Neural cell (in vitro differentiated cells): Measurements from ENCODE around the gene DBF4B. TPM values are rescaled to one million over a fixed set of nuclear protein-coding genes. Genes with fewer than 3 reads are reported as not detected.

Experiments
- H2AFZ ChIP-seq: fragments of 200-600, 300-800 bp; sonication (generic), shearing (Covaris generic); 2 replicates; pipeline ENCODE4 v1.6.0; 2014; ENCODE audit warnings: low read depth, mild to moderate bottlenecking, antibody characterized with exemption, low read length, moderate library complexity
- H3F3A ChIP-seq: fragments of 200-600 bp; shearing (Covaris generic); 2 replicates; pipeline ENCODE4 v1.6.1; 2016; ENCODE audit warnings: mild to moderate bottlenecking, moderate library complexity, mixed read lengths, antibody characterized with exemption, low read length; ENCODE audit not compliant: insufficient read depth, poor library complexity, severe bottlenecking
- H3K27ac ChIP-seq: fragments of 200-600, 300-800 bp; sonication (generic), shearing (Covaris generic); 2 replicates; pipeline ENCODE4 v1.5.1; 2014; ENCODE audit warnings: mild to moderate bottlenecking, low read length, moderate library complexity
- H3K27me3 ChIP-seq: fragments of 300-800, 200-600 bp; sonication (generic), shearing (Covaris generic); 2 replicates; pipeline ENCODE4 v1.6.0; 2014; ENCODE audit warnings: mild to moderate bottlenecking, low read depth, low read length, moderate library complexity; ENCODE audit not compliant: insufficient read depth
- H3K36me3 ChIP-seq: fragments of 300-800, 200-600 bp; sonication (generic), shearing (Covaris generic); 2 replicates; pipeline ENCODE4 v1.5.1; 2014; ENCODE audit warnings: mild to moderate bottlenecking, antibody characterized with exemption, low read length, moderate library complexity; ENCODE audit not compliant: insufficient read depth
- H3K4me2 ChIP-seq: fragments of 300-800, 200-600 bp; sonication (generic), shearing (Covaris generic); 2 replicates; pipeline ENCODE4 v1.6.0; 2014; ENCODE audit warnings: mild to moderate bottlenecking, low read length
- H3K4me3 ChIP-seq: fragments of 300-800, 200-600 bp; sonication (generic), shearing (Covaris generic); 2 replicates; pipeline ENCODE4 v1.5.1; 2014; ENCODE audit warnings: mild to moderate bottlenecking, low read length, moderate library complexity
- H3K79me2 ChIP-seq: fragments of 200-600 bp; shearing (Covaris generic); replicated peaks from 2 replicates; pipeline ENCODE4 v1.6.0; 2014; ENCODE audit warnings: mild to moderate bottlenecking, low read length, moderate library complexity; ENCODE audit not compliant: insufficient read depth
- H3K9ac ChIP-seq: fragments of 300-800, 200-600 bp; sonication (generic), shearing (Covaris generic); 2 replicates; pipeline ENCODE4 v1.6.1; 2016; ENCODE audit warnings: mild to moderate bottlenecking, low read length, mixed read lengths
- H3K9me2 ChIP-seq: fragments of 200-600 bp; shearing (Covaris generic); 2 replicates; pipeline ENCODE4 v1.6.1; 2016; ENCODE audit warnings: mild to moderate bottlenecking, low read length, mixed read lengths; ENCODE audit not compliant: insufficient read depth
- H3K9me3 ChIP-seq: fragments of 200-600, 300-800 bp; sonication (generic), shearing (Covaris generic); 2 replicates; pipeline ENCODE4 v1.6.1; 2016; ENCODE audit warnings: mild to moderate bottlenecking, mixed run types, low read length, moderate library complexity, mixed read lengths
- H4K20me1 ChIP-seq: fragments of 200-600 bp; shearing (Covaris generic); 2 replicates; pipeline ENCODE4 v1.6.1; 2016; ENCODE audit warnings: mild to moderate bottlenecking, mixed run types; ENCODE audit not compliant: insufficient read depth
- EP300 ChIP-seq: fragments of 450-650 bp; conservative IDR thresholded peaks from 2 replicates; pipeline ENCODE4 v1.6.1; 2014; ENCODE audit warnings: antibody characterized with exemption, mild to moderate bottlenecking, moderate library complexity; ENCODE audit not compliant: poor library complexity, severe bottlenecking
- EZH2 ChIP-seq: fragments of 200-600, 300-800 bp; shearing (Covaris generic), sonication (generic); IDR thresholded peaks from 2 replicates; pipeline ENCODE4 v1.6.1; 2014; ENCODE audit warnings: antibody characterized with exemption, low read length, borderline replicate concordance, mild to moderate bottlenecking; ENCODE audit not compliant: insufficient read depth, poor library complexity, severe bottlenecking
- MXI1 ChIP-seq: fragments of 450-650 bp; conservative IDR thresholded peaks from 2 replicates; pipeline ENCODE4 v1.6.1; 2014; ENCODE audit warnings: antibody characterized with exemption, mild to moderate bottlenecking; ENCODE audit not compliant: poor library complexity, severe bottlenecking
- POLR2AphosphoS5 ChIP-seq: IDR thresholded peaks from 2 replicates; pipeline ENCODE4 v1.6.1; 2012
- RAD21 ChIP-seq: fragments of 450-650 bp; conservative IDR thresholded peaks from 2 replicates; pipeline ENCODE4 v1.6.1; 2014; ENCODE audit warnings: antibody characterized with exemption, mild to moderate bottlenecking, moderate library complexity
- SMC3 ChIP-seq: fragments of 450-650 bp; conservative IDR thresholded peaks from 2 replicates; pipeline ENCODE4 v1.6.1; 2014; ENCODE audit warnings: antibody characterized with exemption, mild to moderate bottlenecking, moderate library complexity; ENCODE audit not compliant: poor library complexity
- TAF1 ChIP-seq: IDR thresholded peaks from 2 replicates; pipeline ENCODE4 v1.6.1; 2012; ENCODE audit warnings: low read depth
- polyA plus RNA-seq: library from polyadenylated mRNA; depleted of rRNA; stranded (reverse); fragments of >200 nt; gene quantifications from 2 replicates; pipeline ENCODE4 v1.2.3, GENCODE V29; 2014
- TF ChIP-seq, protein P1 (sequence below): fragments of 450-650 bp; IDR thresholded peaks from 2 replicates; pipeline ENCODE4 v1.5.1; 2014; ENCODE audit warnings: antibody characterized with exemption, mild to moderate bottlenecking, moderate library complexity; ENCODE audit not compliant: poor library complexity, severe bottlenecking
- TF ChIP-seq, protein P2 (sequence below): IDR thresholded peaks from 2 replicates; pipeline ENCODE4 v1.6.1; 2012; ENCODE audit warnings: borderline replicate concordance

DBF4B gene
- polyA plus RNA-seq, 1 donor from 2014 or later: 10.7 TPM

DNA sequence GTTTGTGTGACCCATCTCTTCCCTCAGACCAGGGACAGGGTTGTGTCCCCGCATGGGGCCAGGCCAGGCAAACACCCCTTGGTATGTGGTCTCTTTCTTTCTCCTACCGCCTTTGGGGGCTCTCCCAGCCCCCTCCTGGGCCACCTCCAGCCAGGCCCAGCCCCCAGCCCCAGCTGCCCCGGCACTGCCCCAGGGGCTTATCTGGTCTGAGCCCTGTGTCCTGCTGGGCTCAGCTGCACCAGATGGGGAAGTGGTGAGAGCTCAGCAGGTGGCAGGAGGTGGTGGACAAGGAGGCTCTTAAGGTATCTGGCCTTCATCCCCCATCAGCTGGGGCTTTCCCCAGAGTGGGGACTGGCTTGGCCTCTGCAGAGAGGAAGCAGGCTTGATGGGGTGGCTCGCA, 59.0 kb downstream of the DBF4B start:
- Histone ChIP-seq H3K79me2 (no peaks in the 10 kb centered on the region), H3K27me3 (no peaks in the 10 kb centered on the region), H4K20me1 (no peaks in the 10 kb centered on the region), H3K36me3 (no peaks in the 10 kb centered on the region), H3K9me2 (no peaks in the 10 kb centered on the region), H3K4me3 (no peak overlapping the region), H3K9me3 (no peaks in the 10 kb centered on the region), H3K4me2 (no peak overlapping the region), H3F3A (no peaks in the 10 kb centered on the region), H3K9ac (no peak overlapping the region), H3K27ac (no peak overlapping the region), H2AFZ (no peak overlapping the region)
- TF ChIP-seq, protein P1, sequence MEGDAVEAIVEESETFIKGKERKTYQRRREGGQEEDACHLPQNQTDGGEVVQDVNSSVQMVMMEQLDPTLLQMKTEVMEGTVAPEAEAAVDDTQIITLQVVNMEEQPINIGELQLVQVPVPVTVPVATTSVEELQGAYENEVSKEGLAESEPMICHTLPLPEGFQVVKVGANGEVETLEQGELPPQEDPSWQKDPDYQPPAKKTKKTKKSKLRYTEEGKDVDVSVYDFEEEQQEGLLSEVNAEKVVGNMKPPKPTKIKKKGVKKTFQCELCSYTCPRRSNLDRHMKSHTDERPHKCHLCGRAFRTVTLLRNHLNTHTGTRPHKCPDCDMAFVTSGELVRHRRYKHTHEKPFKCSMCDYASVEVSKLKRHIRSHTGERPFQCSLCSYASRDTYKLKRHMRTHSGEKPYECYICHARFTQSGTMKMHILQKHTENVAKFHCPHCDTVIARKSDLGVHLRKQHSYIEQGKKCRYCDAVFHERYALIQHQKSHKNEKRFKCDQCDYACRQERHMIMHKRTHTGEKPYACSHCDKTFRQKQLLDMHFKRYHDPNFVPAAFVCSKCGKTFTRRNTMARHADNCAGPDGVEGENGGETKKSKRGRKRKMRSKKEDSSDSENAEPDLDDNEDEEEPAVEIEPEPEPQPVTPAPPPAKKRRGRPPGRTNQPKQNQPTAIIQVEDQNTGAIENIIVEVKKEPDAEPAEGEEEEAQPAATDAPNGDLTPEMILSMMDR: no peak
- TF ChIP-seq, protein P2, sequence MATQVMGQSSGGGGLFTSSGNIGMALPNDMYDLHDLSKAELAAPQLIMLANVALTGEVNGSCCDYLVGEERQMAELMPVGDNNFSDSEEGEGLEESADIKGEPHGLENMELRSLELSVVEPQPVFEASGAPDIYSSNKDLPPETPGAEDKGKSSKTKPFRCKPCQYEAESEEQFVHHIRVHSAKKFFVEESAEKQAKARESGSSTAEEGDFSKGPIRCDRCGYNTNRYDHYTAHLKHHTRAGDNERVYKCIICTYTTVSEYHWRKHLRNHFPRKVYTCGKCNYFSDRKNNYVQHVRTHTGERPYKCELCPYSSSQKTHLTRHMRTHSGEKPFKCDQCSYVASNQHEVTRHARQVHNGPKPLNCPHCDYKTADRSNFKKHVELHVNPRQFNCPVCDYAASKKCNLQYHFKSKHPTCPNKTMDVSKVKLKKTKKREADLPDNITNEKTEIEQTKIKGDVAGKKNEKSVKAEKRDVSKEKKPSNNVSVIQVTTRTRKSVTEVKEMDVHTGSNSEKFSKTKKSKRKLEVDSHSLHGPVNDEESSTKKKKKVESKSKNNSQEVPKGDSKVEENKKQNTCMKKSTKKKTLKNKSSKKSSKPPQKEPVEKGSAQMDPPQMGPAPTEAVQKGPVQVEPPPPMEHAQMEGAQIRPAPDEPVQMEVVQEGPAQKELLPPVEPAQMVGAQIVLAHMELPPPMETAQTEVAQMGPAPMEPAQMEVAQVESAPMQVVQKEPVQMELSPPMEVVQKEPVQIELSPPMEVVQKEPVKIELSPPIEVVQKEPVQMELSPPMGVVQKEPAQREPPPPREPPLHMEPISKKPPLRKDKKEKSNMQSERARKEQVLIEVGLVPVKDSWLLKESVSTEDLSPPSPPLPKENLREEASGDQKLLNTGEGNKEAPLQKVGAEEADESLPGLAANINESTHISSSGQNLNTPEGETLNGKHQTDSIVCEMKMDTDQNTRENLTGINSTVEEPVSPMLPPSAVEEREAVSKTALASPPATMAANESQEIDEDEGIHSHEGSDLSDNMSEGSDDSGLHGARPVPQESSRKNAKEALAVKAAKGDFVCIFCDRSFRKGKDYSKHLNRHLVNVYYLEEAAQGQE: no peak
- TF ChIP-seq SMC3 (no peak), RAD21 (no peak), TAF1 (no peak), EP300 (no peak), POLR2AphosphoS5 (no peak), EZH2 (no peak), MXI1 (no peak)

DNA sequence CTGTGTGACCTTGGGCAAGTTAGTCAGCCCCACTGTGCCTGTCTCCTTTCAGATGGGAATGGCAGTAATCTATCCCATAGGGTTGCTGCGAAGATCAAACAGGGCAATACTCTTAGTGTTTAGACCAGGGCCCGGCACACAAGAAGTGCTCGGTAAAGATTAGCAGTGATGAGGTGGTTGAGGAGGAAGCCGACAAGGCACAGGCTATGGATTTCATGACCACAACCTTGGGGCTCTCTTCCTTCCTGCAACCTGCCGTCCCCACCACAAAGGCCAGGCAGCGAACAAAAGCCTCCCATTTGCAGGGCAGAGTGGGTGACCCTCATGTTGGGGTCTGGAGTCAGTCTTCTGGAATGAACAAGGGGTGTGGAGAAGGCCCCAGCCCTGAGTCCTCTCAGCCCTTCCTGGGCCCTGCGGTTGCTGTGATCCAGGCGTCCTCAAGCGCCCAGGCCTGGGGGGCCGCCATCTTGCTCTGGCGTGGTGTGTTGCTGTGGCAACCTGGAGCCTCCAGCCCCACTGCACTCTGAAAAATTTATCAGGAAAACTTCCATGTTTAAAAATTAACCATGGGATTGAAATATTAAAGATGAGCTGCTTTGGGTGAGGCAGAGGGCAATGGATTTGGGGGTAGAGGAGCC, 60.2 kb downstream of the DBF4B start:
- TF ChIP-seq, protein P1: no peak
- TF ChIP-seq, protein P2: no peak
- no peak for TF ChIP-seq RAD21
- no peak for TF ChIP-seq SMC3
- no peak for TF ChIP-seq EZH2
- TF ChIP-seq MXI1: no peak
- no peak for TF ChIP-seq TAF1
- TF ChIP-seq EP300: no peak
- TF ChIP-seq POLR2AphosphoS5: no peak
- Histone ChIP-seq H3K36me3 (no peaks in the 10 kb centered on the region), H3K27ac (no peak overlapping the region), H3K27me3 (no peaks in the 10 kb centered on the region), H3K79me2 (no peaks in the 10 kb centered on the region), H3K9me2 (no peaks in the 10 kb centered on the region), H4K20me1 (no peaks in the 10 kb centered on the region), H3K9ac (no peak overlapping the region), H2AFZ (no peak overlapping the region), H3K4me3 (no peak overlapping the region), H3K9me3 (no peaks in the 10 kb centered on the region), H3K4me2 (no peak overlapping the region), H3F3A (no peaks in the 10 kb centered on the region)
